Osteoblast (primary cell): Measurements from ENCODE around the gene NRTN. TPM values are rescaled to one million over a fixed set of nuclear protein-coding genes. Genes with fewer than 3 reads are reported as not detected.
A peak's percentile ranks its signal among the peaks of the same experiment; 100 is the strongest.

Source experiments
- DNase-seq: peaks from one replicate; pipeline ENCODE4 v3.0.0; 2011; ENCODE audit warnings: low spot score, mixed read lengths; ENCODE audit not compliant: insufficient read length; ENCODE audit errors: missing footprints
- H2AFZ ChIP-seq: 2 replicates; pipeline ENCODE4 v1.6.0; 2011; ENCODE audit warnings: mild to moderate bottlenecking, low read length
- H3K27ac ChIP-seq: 2 replicates; pipeline ENCODE4 v1.5.1; 2011; ENCODE audit warnings: mild to moderate bottlenecking, low read depth, low read length, moderate library complexity
- H3K27me3 ChIP-seq: 2 replicates; pipeline ENCODE4 v1.6.0; 2012; ENCODE audit warnings: mild to moderate bottlenecking, control low read depth, inconsistent platforms, low read length, moderate library complexity; ENCODE audit not compliant: insufficient read depth
- H3K36me3 ChIP-seq: 2 replicates; pipeline ENCODE4 v1.5.1; 2011; ENCODE audit warnings: mild to moderate bottlenecking, low read length, control low read depth, moderate library complexity; ENCODE audit not compliant: insufficient read depth
- H3K4me1 ChIP-seq: 2 replicates; pipeline ENCODE4 v1.5.1; 2011; ENCODE audit warnings: mild to moderate bottlenecking, low read length, control low read depth, moderate library complexity; ENCODE audit not compliant: insufficient read depth
- H3K4me2 ChIP-seq: 2 replicates; pipeline ENCODE4 v1.6.0; 2011; ENCODE audit warnings: mild to moderate bottlenecking, low read length; ENCODE audit not compliant: insufficient read depth
- H3K4me3 ChIP-seq: fragments of 200-600 bp; sonication (generic); 3 replicates; pipeline ENCODE4 v1.5.1; 2012; ENCODE audit warnings: mild to moderate bottlenecking, low read length, inconsistent platforms; ENCODE audit not compliant: insufficient read depth
- H3K79me2 ChIP-seq: 2 replicates; pipeline ENCODE4 v1.6.0; 2012; ENCODE audit warnings: mild to moderate bottlenecking, low read length, control low read depth, inconsistent platforms; ENCODE audit not compliant: insufficient read depth
- H3K9me3 ChIP-seq: 2 replicates; pipeline ENCODE4 v1.5.1; 2011; ENCODE audit warnings: low read depth, low read length, control low read depth
- H4K20me1 ChIP-seq: 2 replicates; pipeline ENCODE4 v1.6.0; 2012; ENCODE audit warnings: mild to moderate bottlenecking, low read length, control low read depth; ENCODE audit not compliant: insufficient read depth
- CTCF ChIP-seq: IDR thresholded peaks from 2 replicates; pipeline ENCODE4 v1.5.1; 2011; ENCODE audit warnings: mild to moderate bottlenecking, low read depth, low read length, moderate library complexity; ENCODE audit errors: extremely low read depth
- total RNA-seq: library from RNA; depleted of rRNA; stranded (reverse); fragments of >200 nt; gene quantifications from 2 replicates; pipeline ENCODE4 v1.2.3, GENCODE V29; 2012

Gene NRTN
- total RNA-seq, 1 donor: not detected

- no peak overlapping the region for H3K27ac ChIP-seq
- DNase-seq: peak; percentile 78
- peaks cover 6% of the 10 kb centered on the region for H3K4me1 ChIP-seq
- no peak overlapping the region for H3K4me2 ChIP-seq
- TF ChIP-seq CTCF: peak; percentile 14
- peaks cover 6% of the 10 kb centered on the region for H3K27me3 ChIP-seq
- no peaks in the 10 kb centered on the region for H3K9me3 ChIP-seq
- no peaks in the 10 kb centered on the region for H4K20me1 ChIP-seq
- H2AFZ ChIP-seq: no peak overlapping the region
- no peak overlapping the region for H3K4me3 ChIP-seq
- no peaks in the 10 kb centered on the region for H3K79me2 ChIP-seq
- no peaks in the 10 kb centered on the region for H3K36me3 ChIP-seq
Observed at GRCh38 chr19:5823579-5824281, 18.9 kb downstream of the NRTN start.

- Histone ChIP-seq H4K20me1 (no peaks in the 10 kb centered on the region), H2AFZ (no peak overlapping the region), H3K4me2 (no peak overlapping the region), H3K9me3 (no peaks in the 10 kb centered on the region), H3K27ac (no peak overlapping the region), H3K36me3 (no peaks in the 10 kb centered on the region), H3K4me1 (peaks cover 12% of the 10 kb centered on the region), H3K4me3 (no peak overlapping the region), H3K27me3 (peaks cover 17% of the 10 kb centered on the region), H3K79me2 (no peaks in the 10 kb centered on the region)
- no peak for TF ChIP-seq CTCF
- peak; percentile 79 for DNase-seq
Observed at GRCh38 chr19:5824751-5825150, 19.9 kb downstream of the NRTN start.

GRCh38 chr19:5825178-5825577, 20.3 kb downstream of the NRTN start:
- peaks cover 12% of the 10 kb centered on the region for H3K4me1 ChIP-seq
- no peaks in the 10 kb centered on the region for H3K79me2 ChIP-seq
- no peak for DNase-seq
- H3K4me2 ChIP-seq: no peak overlapping the region
- no peaks in the 10 kb centered on the region for H3K36me3 ChIP-seq
- H3K27ac ChIP-seq: no peak overlapping the region
- H4K20me1 ChIP-seq: no peaks in the 10 kb centered on the region
- H3K4me3 ChIP-seq: no peak overlapping the region
- no peaks in the 10 kb centered on the region for H3K9me3 ChIP-seq
- H2AFZ ChIP-seq: no peak overlapping the region
- TF ChIP-seq CTCF: no peak
- peaks cover 20% of the 10 kb centered on the region for H3K27me3 ChIP-seq

GRCh38 chr19:5826531-5827341, 21.9 kb downstream of the NRTN start:
- Histone ChIP-seq H3K79me2 (no peaks in the 10 kb centered on the region), H3K4me3 (no peak overlapping the region), H3K9me3 (no peaks in the 10 kb centered on the region), H3K36me3 (no peaks in the 10 kb centered on the region), H2AFZ (no peak overlapping the region), H3K27ac (no peak overlapping the region), H3K27me3 (peaks cover 20% of the 10 kb centered on the region), H3K4me2 (no peak overlapping the region), H4K20me1 (no peaks in the 10 kb centered on the region), H3K4me1 (peaks cover 12% of the 10 kb centered on the region)
- peak; percentile 94 for DNase-seq
- peak; percentile 20 for TF ChIP-seq CTCF
